Pons (tissue), 1 donor: ENCODE results near the gene TTC39B.
A peak's percentile ranks its signal among the peaks of the same experiment; 100 is the strongest.

ENCODE experiments used
- DNase-seq: peaks from one replicate; pipeline ENCODE4 v3.0.0-alpha.2; 2016; ENCODE audit warnings: low spot score

The TTC39B gene

DNA sequence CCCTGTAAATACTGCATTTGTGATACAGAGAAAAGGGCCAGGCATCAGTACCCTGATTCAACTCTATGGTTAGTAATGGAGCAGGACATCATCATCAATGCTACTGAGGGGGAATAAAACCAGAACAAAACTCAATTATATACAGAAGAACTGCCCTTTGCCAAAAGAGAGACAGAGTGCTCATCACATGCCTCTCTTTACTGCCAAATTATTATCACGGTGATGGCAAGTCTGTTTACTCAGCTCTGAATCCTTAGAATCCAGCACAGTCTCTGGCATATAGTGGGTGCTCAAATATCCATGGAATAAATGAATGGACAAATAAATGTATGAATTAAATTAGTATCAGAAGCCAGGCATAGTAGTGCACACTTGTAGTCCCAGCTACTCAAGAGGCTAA is 130.2 kb downstream of the TTC39B start:
- peak; percentile 3 for DNase-seq

GRCh38 chr9:15163931-15164330 is 143.1 kb downstream of the TTC39B start:
- no peak for DNase-seq

DNA sequence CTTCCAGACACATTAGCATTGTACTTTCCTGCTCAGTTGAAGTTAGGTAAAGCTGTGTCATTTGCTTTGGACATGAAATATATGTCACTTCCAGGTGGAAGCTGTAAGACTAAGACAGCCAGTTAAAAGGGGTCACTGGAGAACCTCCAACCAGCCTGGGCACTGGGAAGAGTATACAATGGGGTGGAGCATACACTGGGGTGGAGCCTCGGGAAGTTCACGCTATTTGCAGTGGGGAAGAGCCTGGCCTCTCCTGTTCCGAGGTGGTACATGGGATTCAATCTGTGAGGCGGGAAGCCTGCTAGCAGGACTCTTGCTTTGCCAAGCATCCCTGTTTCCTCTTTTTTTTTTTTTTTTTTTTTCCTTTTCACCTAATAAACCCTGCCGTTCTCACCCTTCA is 145.3 kb downstream of the TTC39B start:
- no peak for DNase-seq

DNA sequence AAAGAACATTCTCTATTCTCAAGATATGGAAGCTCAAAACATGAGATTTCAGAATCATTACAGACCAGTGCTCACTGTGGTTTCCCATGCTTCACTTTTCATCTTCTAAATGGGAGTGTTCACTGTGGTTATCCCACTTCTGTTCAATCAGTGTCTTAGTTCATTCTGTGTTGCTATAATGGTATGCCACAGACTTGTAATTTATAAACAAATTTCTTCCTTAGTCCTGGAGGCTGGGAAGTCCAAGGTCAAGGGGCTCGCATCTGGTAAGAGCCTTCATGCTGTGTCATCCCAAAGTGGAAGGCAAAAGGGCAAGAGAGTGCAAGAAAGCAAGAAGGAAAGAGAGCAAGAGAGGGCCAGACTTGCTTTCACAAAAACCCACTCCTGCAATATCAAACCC is 146.3 kb downstream of the TTC39B start:
- DNase-seq = no peak

GRCh38 chr9:15158064-15158463 is 149.0 kb downstream of the TTC39B start:
- no peak for DNase-seq

GRCh38 chr9:15157381-15157780 is 149.6 kb downstream of the TTC39B start:
- no peak for DNase-seq

DNA sequence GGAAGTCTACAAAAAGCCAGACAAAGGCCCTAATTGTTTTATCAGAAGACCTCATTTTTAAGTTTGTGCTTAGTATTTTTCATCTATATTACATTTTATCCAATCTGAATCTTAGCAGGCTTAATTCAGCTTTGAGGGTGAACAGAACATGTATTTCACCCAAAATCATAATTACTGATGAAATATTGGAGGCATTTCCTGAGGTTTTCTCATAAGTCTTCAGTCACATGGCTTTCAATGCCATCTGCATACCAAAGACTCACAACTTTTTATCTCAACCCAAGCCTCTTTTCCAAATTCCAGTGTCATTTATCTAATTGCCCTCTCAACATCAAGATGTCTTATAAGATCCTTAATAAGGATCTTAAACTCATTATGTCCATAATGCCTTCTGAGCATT is 150.8 kb downstream of the TTC39B start:
- no peak for DNase-seq

DNA sequence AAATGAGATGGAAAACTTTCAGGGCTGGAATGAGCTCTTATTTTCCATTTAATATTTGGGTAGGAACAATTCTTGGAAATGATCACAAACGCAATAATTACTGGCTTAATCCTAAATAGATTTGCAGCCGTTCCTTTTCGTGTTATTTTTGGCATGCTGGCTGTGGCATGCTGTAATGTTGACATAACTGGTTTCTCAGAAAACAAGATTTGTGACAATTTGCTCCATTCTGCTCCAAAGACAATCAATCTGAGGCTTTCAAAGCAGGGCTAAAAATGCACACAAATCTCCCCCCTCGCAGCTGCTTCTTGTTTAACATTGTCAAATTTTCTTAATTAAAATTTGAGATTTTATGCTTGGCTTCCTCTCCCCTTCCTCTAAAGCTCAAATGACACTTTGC is 151.2 kb downstream of the TTC39B start:
- DNase-seq = peak; percentile 13

GRCh38 chr9:15155323-15155722 is 151.7 kb downstream of the TTC39B start:
- DNase-seq = no peak

DNA sequence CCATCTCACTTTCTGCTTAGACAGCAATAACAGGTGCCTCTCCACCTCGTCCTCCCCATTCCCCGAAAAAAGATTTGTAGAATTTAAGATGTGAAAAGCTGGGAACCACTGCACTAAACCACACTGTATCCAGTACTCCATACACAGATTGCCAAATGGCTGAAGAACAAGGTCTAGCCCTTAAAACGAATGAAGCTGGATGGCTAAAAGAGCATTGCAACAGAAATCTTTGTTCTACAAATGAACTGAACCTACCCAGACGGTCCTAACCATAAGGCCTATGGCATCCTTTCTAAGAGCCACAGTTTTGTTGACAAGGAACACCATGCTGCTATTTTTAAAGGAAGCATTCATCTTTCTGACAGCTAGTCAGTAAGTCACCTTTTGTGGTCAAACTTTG is 152.3 kb downstream of the TTC39B start:
- DNase-seq = no peak

GRCh38 chr9:15153961-15154360 is 153.1 kb downstream of the TTC39B start:
- DNase-seq = no peak

GRCh38 chr9:15150939-15151338 is 156.1 kb downstream of the TTC39B start:
- no peak for DNase-seq

DNA sequence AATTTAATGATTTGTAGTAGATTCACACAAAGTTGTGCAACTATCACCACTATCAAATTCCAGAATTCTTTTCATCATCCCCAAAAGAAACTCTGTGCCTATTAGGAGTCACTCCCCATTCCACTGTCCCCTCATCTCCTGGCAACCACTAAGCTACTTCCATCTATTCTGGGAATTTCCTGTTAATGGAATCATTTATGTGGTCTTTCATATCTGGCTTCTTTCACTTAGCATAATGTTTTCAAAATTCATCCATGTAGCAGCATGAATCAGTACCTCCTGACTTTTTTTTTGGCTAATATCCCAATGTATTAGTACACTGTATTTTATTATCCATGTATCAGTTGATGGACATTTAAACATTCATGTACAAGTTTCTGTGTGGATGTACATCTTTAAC is 157.6 kb downstream of the TTC39B start:
- DNase-seq = no peak

GRCh38 chr9:15146268-15146700 is 160.7 kb downstream of the TTC39B start:
- no peak for DNase-seq

GRCh38 chr9:15144622-15145061 is 162.4 kb downstream of the TTC39B start:
- no peak for DNase-seq

DNA sequence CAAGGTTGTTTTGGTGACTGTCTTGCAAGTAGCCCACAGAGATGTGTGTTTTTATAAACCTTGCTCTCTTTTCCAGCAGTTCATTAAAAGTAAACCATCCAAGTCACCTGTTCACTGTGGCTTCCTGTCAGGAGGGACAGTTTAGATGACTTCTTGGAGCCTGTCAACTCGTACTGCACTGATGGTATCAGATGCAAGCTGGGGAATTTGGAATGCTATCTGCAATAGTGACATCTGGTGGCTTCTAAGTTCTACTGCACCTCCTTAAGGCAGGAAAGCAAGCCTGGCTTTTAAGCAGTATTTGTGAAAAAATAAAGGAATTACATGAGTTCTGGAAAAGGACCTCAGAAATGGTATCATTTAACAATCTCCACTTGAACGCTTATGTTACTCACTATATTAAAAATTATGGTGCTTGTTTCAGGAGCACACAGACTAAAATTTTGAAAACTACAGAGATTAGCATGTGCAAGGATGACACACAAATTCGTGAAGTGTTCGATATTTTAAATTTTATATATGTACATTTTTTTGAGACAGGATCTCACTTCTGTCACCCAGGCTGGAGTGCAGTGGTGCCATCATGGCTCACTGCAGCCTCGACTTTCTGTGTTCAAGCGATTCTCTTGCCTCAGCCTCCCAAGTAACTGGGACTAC is 164.0 kb downstream of the TTC39B start:
- peak; percentile 60 for DNase-seq

DNA sequence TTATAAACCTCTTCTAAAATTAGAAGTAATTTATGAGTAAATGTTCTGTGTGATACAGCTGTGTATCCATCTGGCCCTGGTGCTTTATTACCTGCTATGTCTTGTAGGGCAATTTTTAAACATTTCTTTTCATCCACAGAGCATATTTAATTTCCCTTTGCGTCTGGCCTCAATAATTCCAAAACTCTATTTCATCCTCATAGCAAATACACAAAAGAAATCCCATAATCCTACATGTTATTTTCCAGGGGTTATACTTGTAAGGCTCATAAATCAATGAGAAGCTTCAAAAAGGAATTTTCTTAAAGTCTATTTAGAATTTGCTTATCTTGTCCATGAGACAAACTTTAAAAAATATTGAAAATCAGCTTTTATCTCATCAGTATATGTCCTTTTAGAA is 167.0 kb downstream of the TTC39B start:
- DNase-seq = no peak

DNA sequence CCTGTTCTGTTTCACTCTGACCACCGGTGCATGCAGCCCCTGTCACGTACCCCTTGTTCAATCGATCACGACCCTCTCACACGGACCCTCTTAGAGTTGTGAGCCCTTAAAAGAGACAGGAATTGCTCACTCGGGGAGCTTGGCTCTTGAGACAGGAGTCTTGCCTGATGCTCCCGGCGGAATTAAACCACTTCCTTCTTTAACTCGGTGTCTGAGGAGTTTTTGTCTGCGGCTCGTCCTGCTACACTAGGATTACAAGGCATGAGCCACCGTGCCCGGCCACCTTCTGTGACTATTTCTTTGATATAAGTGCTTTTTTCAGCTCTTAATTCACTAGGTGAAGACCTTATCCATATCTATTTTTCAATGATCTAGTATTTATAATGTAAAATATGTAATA is 167.5 kb downstream of the TTC39B start:
- DNase-seq = no peak

GRCh38 chr9:15138357-15138686 is 168.7 kb downstream of the TTC39B start:
- no peak for DNase-seq

DNA sequence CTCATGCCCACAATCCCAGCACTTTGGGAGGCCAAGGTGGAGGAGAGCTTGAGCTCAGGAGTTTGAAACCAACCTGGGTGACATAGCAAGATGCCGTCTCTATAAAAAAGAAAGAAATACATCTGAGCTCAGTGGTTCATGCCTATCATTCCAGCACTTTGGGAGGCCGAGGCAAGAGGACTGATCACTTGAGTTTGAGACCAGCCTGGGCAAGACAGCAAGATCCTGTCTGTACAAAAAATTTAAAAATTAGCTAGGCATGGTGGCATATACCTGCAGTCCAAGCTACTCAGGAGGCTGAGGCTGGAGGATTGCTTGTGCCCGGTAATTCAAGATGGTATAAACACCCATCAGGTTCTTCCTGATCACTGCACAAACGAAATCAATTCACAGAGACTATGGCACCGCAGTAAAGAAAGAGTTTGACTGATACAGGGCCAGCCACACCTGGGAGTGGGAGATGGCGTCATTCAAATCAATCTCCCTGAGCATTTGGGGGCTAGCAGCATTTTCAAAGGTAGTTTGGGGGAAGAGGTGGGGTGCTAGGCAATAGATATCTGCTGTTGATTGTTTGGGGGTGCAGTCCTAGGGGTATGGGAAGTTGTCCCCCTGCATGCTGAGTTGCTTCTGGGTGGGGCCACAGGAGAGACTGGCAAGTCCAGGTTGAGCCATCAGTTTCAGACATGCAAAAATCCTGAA is 169.2 kb downstream of the TTC39B start:
- DNase-seq = no peak

DNA sequence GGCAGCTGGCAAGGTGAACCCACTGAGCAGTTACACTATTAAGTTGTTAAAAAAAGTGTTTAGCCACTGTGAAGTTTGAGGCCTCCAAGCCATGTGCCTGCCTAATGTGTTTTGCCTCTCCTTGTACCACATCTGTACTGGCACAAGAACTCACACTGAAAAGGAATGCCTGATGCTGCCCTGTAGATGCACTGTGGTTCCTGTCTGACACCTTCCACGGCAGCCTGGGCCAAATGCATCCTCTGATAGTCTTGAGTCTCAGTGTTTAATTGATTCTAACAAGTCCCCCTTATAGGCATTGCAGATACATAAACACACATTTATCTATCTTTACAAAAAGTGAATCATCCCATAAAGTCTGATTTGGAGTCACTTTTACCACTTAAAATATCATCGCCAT is 169.9 kb downstream of the TTC39B start:
- DNase-seq = no peak

GRCh38 chr9:15136646-15137045 is 170.4 kb downstream of the TTC39B start:
- DNase-seq = no peak

DNA sequence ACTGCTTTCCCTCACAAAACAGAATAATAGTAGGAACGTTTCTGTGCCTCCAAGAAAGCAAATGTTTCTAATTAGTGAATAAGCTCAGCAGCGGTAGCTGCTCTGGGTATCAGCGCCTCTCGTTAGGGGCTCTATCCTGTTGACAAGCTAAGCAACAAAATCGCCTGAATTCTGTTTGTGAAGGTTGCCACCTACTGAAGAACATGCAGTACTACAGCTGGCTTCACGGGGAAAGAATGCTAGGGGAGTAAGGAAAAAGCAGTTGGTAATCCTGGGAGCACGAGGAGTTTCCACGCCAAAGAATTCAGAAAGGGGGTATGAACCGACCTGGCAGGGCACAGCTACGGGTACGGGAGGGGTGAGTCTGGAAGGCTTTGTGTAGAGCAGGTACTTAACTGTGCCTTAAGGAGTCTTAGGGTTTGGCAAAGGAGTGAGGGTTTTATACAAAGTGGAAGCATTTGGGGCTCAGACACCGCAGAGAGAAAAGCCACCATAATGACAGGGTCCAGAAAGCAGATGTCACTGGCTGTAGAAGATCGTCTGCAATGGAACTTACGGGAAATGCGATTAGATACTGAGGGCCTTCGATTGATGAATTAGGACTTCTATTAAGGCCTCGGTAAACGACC is 171.7 kb downstream of the TTC39B start:
- peak; percentile 80 for DNase-seq

- DNase-seq = no peak
These were observed 173.5 kb downstream of the TTC39B start for GRCh38 chr9:15133488-15133887.
